Hepatocyte (in vitro differentiated cells): ENCODE data around the gene NOC2L.

Experiments
- CTCF ChIP-seq: fragments of 200-600 bp; sonication (generic); IDR thresholded peaks from 2 replicates; pipeline ENCODE4 v1.5.1; 2016; ENCODE audit warnings: antibody characterized with exemption, mild to moderate bottlenecking; ENCODE audit not compliant: poor library complexity
- EZH2phosphoT487 ChIP-seq: fragments of 200-600 bp; sonication (generic); IDR thresholded peaks from one replicate; pipeline ENCODE4 v1.6.1; 2018; ENCODE audit warnings: antibody characterized with exemption, mild to moderate bottlenecking, low read depth, moderate library complexity; ENCODE audit not compliant: unreplicated experiment, severe bottlenecking

DNA sequence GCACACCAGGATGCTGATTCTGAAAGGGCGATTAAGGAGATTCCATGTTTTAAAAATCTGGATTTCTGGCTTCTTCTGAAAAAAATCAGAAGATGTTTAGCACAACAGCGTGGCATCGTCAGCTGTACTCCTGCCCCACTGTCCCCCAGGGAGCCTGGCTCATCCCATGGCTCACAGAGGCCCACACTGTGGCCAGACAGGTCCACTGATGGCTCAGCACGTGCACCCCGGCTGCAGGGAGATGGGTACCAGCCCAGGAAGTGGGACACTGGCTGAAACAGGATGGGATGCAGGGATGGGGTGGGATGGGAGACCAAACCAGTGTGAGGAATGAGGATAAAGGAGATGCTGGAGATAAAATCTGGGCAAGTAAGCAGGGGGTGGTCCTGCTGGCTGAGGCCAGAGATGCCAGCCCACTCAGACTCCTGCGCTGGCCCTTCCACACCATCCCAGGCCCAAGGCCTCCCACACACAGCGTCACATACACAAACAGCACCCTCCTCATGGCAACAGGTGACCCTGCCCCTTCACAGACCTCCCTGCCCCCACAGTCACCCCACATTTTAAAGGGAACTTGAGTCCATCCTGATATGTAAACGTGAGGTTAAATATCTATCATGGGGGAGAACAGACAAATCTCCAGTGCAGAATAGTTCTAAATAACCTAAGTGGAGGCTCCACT, 59.3 kb downstream of the NOC2L start:
- TF ChIP-seq EZH2phosphoT487 (no peak), CTCF (no peak)
